HL-60 (cell line): ENCODE results near the gene ZNF766.

Source experiments
- DNase-seq, 2 experiments: peaks; one replicate each; pipeline ENCODE4 v3.0.0-alpha.2; 2010 to 2020; ENCODE audit warnings: low read depth in 1 of 2, low spot score in 1 of 2
- H3K27ac ChIP-seq: fragments of 250-450 bp; sonication (Bioruptor Pico); replicated peaks from 2 replicates; pipeline ENCODE4 v1.5.1; 2020; ENCODE audit warnings: mild to moderate bottlenecking, moderate library complexity
- H3K27me3 ChIP-seq: fragments of 250-450 bp; sonication (Bioruptor Pico); 2 replicates; pipeline ENCODE4 v1.5.1; 2021; ENCODE audit warnings: mild to moderate bottlenecking, moderate library complexity; ENCODE audit not compliant: insufficient read depth, poor library complexity, severe bottlenecking
- H3K4me3 ChIP-seq: replicated peaks from 2 replicates; pipeline ENCODE4 v1.5.1; 2011; ENCODE audit warnings: mild to moderate bottlenecking, control low read depth, low read length; ENCODE audit not compliant: insufficient read depth
- GABPA ChIP-seq: IDR thresholded peaks from 2 replicates; pipeline ENCODE4 v1.6.1; 2012; ENCODE audit warnings: low read depth
- POLR2AphosphoS5 ChIP-seq: IDR thresholded peaks from 2 replicates; pipeline ENCODE4 v1.6.1; 2012; ENCODE audit warnings: low read depth
- SPI1 ChIP-seq: IDR thresholded peaks from 2 replicates; pipeline ENCODE4 v1.6.1; 2012; ENCODE audit warnings: low read depth, mild to moderate bottlenecking, borderline replicate concordance
- TF ChIP-seq, protein P1 (sequence below): IDR thresholded peaks from 2 replicates; pipeline ENCODE4 v1.6.1; 2012; ENCODE audit warnings: low read depth; ENCODE audit not compliant: insufficient replicate concordance
- TF ChIP-seq, protein P2 (sequence below): IDR thresholded peaks from one replicate; pipeline ENCODE4 v1.5.1; 2011; ENCODE audit warnings: low read length, control low read depth, inconsistent platforms; ENCODE audit not compliant: insufficient read depth

Gene ZNF766

DNA sequence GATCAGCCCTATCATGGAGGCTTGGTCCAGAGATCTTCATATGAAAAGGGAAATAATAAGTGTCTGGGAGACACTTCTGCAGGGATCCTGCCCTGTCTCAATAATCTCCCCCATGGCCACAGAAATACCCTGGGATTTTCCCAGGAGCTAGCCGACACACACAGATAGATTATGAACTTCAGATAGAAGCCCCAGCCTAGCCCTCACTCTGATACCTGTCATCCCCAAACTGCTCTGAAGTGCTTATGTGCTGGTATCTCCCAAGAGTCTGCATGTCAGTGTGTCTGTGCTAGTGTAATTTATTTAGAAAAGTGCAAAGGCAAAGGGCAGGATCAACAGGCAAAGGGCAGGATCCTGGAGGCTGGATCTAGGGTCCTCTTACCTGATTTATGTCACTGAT, 38.7 kb upstream of the ZNF766 start:
- Histone ChIP-seq H3K4me3 (no peak overlapping the region), H3K27ac (no peak overlapping the region)

DNA sequence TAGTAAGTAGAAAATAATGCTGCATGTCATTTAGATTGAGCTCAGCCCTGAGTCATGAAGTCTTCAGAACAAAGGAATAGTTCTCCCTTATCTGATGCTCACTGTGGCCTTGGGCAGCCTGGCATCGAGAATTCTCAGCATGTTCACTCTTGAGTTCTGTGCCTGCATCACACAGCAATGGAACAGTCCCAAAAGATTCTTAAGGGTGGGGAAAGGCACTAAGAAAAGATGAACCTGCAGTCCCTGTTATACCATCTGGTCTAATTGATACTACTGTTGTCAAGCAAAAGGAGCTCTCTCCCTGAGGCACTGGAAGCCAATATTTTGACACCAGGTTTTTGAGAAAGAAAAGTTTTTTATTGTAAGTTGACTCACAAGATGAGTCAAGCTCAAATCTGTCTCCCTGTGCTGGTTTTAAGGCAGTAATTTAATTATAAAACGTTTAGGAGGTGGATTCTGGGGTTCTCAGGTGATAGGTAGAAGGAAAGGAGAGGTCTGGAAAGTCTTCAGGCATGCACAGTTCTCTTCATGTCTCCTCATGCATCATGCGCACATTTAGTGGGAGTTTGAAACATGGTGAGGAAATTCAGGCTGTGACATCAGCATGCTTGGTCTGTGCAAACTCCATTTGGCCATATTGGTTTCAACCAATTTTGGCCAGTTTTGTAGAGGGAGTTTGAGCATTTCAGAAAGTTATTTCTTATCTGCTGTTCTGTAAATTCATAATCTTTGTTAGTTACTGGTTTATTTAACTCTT, 38.1 kb upstream of the ZNF766 start:
- H3K4me3 ChIP-seq: no peak overlapping the region
- no peak for DNase-seq
- no peak overlapping the region for H3K27ac ChIP-seq
- H3K27me3 ChIP-seq: no peaks in the 10 kb centered on the region
- TF ChIP-seq SPI1 (no peak), POLR2AphosphoS5 (no peak), GABPA (no peak)
- TF ChIP-seq, protein P1, sequence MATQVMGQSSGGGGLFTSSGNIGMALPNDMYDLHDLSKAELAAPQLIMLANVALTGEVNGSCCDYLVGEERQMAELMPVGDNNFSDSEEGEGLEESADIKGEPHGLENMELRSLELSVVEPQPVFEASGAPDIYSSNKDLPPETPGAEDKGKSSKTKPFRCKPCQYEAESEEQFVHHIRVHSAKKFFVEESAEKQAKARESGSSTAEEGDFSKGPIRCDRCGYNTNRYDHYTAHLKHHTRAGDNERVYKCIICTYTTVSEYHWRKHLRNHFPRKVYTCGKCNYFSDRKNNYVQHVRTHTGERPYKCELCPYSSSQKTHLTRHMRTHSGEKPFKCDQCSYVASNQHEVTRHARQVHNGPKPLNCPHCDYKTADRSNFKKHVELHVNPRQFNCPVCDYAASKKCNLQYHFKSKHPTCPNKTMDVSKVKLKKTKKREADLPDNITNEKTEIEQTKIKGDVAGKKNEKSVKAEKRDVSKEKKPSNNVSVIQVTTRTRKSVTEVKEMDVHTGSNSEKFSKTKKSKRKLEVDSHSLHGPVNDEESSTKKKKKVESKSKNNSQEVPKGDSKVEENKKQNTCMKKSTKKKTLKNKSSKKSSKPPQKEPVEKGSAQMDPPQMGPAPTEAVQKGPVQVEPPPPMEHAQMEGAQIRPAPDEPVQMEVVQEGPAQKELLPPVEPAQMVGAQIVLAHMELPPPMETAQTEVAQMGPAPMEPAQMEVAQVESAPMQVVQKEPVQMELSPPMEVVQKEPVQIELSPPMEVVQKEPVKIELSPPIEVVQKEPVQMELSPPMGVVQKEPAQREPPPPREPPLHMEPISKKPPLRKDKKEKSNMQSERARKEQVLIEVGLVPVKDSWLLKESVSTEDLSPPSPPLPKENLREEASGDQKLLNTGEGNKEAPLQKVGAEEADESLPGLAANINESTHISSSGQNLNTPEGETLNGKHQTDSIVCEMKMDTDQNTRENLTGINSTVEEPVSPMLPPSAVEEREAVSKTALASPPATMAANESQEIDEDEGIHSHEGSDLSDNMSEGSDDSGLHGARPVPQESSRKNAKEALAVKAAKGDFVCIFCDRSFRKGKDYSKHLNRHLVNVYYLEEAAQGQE: no peak
- TF ChIP-seq, protein P2, sequence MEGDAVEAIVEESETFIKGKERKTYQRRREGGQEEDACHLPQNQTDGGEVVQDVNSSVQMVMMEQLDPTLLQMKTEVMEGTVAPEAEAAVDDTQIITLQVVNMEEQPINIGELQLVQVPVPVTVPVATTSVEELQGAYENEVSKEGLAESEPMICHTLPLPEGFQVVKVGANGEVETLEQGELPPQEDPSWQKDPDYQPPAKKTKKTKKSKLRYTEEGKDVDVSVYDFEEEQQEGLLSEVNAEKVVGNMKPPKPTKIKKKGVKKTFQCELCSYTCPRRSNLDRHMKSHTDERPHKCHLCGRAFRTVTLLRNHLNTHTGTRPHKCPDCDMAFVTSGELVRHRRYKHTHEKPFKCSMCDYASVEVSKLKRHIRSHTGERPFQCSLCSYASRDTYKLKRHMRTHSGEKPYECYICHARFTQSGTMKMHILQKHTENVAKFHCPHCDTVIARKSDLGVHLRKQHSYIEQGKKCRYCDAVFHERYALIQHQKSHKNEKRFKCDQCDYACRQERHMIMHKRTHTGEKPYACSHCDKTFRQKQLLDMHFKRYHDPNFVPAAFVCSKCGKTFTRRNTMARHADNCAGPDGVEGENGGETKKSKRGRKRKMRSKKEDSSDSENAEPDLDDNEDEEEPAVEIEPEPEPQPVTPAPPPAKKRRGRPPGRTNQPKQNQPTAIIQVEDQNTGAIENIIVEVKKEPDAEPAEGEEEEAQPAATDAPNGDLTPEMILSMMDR: no peak

More for the DNA sequence above, 38.7 kb upstream of the ZNF766 start:
- DNase-seq: no peak
- TF ChIP-seq, protein P2: no peak
- no peak for TF ChIP-seq GABPA
- TF ChIP-seq, protein P1: no peak
- no peak for TF ChIP-seq SPI1
- no peak for TF ChIP-seq POLR2AphosphoS5
- no peaks in the 10 kb centered on the region for H3K27me3 ChIP-seq

DNA sequence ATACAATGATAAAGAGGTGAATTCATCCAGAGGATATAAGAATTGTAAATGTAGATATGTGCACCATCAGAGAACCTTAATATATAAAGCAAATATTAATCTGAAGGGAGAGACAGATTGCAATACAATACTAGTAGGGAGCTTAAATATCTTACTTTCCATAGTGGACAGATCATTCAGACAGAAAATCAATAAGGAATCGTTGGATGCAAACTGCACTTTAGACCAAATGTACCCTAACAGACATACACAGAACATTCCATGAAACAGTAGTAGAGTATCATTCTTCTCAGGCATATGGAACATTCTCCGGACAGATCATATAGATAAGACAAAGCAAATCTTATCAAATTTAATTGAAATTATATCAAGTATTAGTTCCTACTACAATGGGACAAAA, 35.0 kb upstream of the ZNF766 start:
- Histone ChIP-seq H3K27ac (no peak overlapping the region), H3K4me3 (no peak overlapping the region)
- DNase-seq: no peak

More for the DNA sequence above, 35.0 kb upstream of the ZNF766 start:
- no peak for TF ChIP-seq POLR2AphosphoS5
- TF ChIP-seq GABPA: no peak
- TF ChIP-seq, protein P1: no peak
- TF ChIP-seq SPI1: no peak
- TF ChIP-seq, protein P2: no peak
- H3K27me3 ChIP-seq: no peaks in the 10 kb centered on the region
